ENCODE results near the gene SOX10. TPM values are rescaled to one million over a fixed set of nuclear protein-coding genes. Genes with fewer than 3 reads are reported as not detected.

Gene SOX10
- total RNA-seq, 1 experiment from 2014 or later: not detected

DNA sequence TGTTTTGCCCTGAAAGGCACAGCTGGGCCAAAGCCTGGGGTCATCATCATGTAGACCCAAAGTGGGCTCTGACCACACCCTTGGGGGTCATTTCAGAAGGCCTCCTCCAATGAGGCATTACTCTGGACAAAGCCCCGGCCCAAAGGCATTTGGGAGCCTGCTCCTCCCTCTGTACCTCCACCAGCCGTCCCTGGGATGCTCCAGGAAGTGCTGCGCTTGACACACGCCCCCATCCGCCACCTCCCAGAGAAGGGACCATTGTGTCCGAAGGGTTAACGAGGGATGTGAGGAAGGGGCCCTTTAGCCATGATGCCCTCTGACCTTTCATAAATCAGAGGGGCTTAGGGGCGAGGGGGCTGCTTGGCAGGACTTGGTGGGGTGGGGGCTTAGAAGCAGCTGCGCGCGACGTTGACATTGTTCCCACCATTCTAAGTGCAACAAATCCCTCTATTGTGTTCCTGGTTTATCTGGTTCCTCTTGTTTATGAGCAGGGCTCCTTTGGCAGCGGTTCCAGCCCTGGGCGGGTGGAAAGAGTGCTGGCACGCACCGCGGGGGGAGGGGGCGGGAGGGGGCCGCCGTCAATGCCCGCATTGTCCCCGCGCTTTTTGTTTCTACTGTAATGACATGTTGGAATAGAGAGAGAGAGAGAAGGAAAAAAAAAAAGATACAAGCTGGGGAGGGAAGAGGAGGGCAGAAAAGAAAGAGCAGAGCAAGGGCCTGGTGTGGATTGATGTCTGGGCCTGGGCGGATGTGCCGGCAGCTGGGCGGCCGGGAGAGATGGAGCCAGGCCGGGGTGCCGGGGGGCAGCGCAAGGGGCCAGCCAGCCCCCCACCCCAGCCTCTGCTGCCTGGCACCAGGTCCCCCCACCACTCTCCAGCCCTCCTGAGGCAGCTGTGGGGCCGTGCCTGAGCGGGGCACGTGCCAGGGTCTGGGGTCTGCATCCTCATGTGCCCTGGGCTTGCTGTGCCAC is 32.1 kb upstream of the SOX10 start:
- peak; percentile 64 for DNase-seq (ENCODE audit: low spot score)

DNA sequence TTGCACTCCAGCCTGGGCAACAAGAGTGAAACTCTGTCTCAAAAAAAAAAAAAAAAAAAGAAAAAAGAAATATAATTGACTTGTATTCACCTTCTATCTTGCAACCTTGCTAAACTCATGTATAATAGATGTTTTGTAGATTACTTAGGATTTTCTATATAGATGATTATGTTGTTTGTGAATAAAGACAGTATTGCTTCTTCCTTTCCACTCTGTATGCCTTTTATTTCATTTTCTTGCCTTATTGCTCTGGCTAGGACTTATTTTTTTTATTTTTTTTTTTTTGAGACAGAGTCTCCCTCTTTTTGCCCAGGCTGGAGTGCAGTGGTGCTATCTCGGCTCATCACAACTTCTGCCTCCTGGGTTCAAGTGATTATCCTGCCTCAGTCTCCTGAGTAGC is 29.7 kb upstream of the SOX10 start:
- DNase-seq (ENCODE audit: low spot score): no peak

- no peak for DNase-seq (ENCODE audit: low spot score)
Measured at GRCh38 chr22:38012604-38013072, 28.3 kb upstream of the SOX10 start.

GRCh38 chr22:38009000-38009806 is 24.8 kb upstream of the SOX10 start:
- no peak for DNase-seq (ENCODE audit: low spot score)

GRCh38 chr22:38007330-38007902 is 23.1 kb upstream of the SOX10 start:
- no peak for DNase-seq (ENCODE audit: low spot score)

- no peak for DNase-seq (ENCODE audit: low spot score)
Measured at GRCh38 chr22:38006906-38007305, 22.6 kb upstream of the SOX10 start.

GRCh38 chr22:38005943-38006342 is 21.6 kb upstream of the SOX10 start:
- no peak for DNase-seq (ENCODE audit: low spot score)

GRCh38 chr22:37999640-38000272 is 15.4 kb upstream of the SOX10 start:
- DNase-seq (ENCODE audit: low spot score): peak; percentile 87

DNA sequence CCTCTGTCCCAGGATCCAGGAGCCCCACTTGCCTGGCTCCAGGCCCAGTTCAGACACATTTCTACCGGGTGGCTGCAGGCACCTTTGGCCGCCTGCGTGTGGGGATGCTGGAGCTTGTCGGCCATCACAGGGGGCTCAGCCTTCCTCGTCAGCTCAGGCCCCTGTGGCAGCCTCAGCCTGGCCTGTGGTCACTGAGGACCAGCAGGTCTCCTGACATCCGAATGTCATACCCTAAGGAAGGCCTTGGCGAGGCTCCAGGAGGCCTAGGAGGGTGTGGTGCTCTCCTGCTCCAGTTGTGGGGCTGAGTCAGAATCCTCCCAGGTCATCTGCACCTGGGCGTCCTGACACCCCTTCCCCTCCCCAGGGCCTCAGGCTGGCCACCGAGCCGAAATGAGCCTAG is 14.9 kb upstream of the SOX10 start:
- no peak for DNase-seq (ENCODE audit: low spot score)

DNA sequence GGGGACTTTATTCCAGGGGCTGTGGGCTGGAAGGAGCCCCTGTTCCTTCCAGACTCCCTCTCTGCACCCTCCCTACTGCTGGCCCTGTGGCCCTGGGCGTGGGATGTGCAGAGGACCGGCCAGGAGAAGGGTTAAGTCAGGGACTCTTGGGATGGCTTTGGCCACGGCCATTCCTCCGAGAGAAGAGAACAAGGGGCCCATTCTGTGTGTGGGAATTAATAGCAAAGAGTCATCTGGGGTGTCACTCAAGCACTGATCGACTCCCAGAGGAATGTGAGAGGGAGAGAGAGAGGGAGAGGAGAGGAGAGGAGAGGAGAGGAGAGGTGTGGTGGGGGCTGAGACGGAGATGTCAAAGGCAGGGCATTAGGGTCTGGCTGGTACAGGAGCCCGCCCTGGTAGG is 14.2 kb upstream of the SOX10 start:
- DNase-seq (ENCODE audit: low spot score): no peak

DNA sequence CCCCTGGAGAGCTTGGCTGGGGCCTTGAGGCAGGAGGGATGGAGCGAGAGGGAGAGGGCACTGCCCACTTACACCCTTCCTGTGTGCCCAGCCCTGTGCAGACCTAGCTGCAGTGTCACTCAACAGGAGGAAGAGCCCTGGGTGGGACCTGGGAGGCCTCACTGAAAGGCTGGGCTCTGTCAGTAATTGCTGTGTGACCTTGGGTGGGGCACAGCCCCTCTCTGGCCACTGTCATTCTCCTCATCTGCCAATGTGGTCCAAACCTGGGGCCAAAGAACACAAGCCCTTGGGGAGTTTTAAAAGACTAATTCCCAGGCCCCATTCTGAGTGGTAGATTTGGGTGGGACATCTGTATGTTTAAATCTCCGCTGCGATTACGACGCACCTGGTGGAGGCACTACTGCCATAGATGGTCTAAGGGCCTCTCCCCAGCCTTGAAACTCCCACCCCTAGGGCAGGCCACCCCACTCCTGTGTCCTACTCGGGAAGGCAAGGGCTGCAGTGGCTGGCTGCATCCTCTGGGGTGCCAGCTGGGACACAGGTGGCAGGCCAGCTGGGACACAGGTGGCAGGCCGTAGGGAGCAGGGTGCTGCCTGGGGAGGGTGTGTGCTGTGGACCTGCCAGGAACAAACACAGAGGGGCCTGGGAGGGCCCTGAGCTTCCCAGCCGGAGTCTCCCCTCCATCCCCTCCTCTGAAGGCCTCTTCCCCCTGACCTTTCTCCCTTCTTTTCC is 12.3 kb upstream of the SOX10 start:
- no peak for DNase-seq (ENCODE audit: low spot score)

- DNase-seq (ENCODE audit: low spot score): no peak
Measured at GRCh38 chr22:37996079-37996478, 11.7 kb upstream of the SOX10 start.

DNA sequence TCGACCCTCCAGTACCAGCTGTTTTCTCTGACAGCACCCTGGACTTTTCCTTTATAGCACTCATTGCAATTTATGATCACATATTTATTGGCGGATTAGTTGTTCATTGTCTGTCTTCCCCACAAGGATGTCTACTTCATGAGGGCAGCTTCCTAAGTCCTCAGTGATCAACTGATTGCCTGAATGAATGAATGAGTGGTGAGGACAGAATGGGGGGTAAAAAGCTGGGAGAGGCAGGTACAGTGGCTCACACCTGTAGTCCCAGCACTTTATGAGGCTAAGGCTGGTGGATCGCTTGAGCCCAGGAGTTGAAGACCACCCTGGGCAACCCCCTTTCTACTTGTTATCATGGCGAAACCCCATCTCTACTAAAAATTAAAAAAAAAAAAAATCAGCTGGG is 11.1 kb upstream of the SOX10 start:
- no peak for DNase-seq (ENCODE audit: low spot score)

GRCh38 chr22:37994982-37995381 is 10.6 kb upstream of the SOX10 start:
- no peak for DNase-seq (ENCODE audit: low spot score)

- DNase-seq (ENCODE audit: low spot score): no peak
Measured at GRCh38 chr22:37994049-37994448, 9.7 kb upstream of the SOX10 start.

DNA sequence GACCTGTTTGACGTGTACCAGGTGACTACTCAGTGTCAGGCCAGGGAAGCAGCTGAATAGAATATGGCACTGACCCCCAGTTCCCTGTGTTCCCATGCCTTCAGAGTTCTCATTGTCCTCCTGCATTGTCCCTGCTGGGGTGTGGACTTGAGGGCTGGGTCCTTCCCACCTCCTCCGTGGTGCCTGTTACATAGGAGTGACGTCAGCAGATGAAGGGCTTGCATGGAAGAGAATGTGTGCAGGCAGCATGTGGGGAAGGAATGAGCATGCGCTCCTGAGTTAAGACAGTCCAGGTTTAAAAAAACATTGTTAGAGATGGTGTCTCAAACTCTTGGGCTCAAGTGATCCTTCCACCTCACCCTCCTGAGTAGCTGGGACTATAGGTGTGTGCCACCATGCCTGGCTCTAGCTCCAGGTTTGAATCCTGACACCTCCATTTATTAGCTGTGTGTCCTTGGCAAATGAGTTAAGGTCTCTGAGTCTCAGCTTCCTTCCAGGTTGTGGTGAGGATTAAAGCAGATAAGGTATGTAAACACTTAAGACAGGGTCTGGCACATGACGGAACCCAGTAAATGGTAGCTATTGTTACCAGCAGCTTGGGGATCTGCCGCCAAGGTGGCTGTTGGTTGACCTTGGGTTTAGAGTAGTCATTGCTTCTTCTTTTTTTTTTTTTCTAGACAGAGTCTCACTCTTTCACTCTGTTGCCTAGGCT is 7.5 kb upstream of the SOX10 start:
- DNase-seq (ENCODE audit: low spot score): no peak

- no peak for DNase-seq (ENCODE audit: low spot score)
Measured at GRCh38 chr22:37990862-37991261, 6.5 kb upstream of the SOX10 start.

GRCh38 chr22:37990301-37990700 is 5.9 kb upstream of the SOX10 start:
- DNase-seq (ENCODE audit: low spot score): no peak

- no peak for DNase-seq (ENCODE audit: low spot score)
Measured at GRCh38 chr22:37989146-37990045, 5.0 kb upstream of the SOX10 start.
